HepG2 (cell line): ENCODE data around the gene CA5B. TPM values are rescaled to one million over a fixed set of nuclear protein-coding genes. Genes with fewer than 3 reads are reported as not detected.

Source experiments
- ATAC-seq: fragments of 200-7000 bp; cut with Tn5 transposase; 3 replicates; pipeline ENCODE4 v1.9.1; 2020; ENCODE audit warnings: mild to moderate bottlenecking, moderate library complexity
- BruUV-seq: library from RNA; stranded (reverse); fragments of 400-500 nt; replicated peaks from 2 replicates; lab custom pipeline; 2021; lab: Mats Ljungman, UMichigan
- CTCF ChIA-PET: fragments of 300-600 bp; formaldehyde crosslinking; extraction: SDS; loops from one replicate; lab custom pipeline; 2021; ENCODE audit warnings: low total read pairs, inconsistent platforms, low intra/inter-chr PET ratio; lab: Yijun Ruan, JAX
- POLR2A ChIA-PET: fragments of 350-600 bp; sonication (Branson Sonifier 250); formaldehyde crosslinking; loops from one replicate; lab custom pipeline; 2020; ENCODE audit warnings: antibody characterized with exemption, inconsistent platforms; lab: Yijun Ruan, JAX
- DNase-seq: peaks from one replicate; pipeline ENCODE4 v3.0.0-alpha.2; 2015; ENCODE audit warnings: low spot score
- FAIRE-seq: peaks from 3 replicates; lab custom pipeline; 2011; peaks lifted over from hg19 to GRCh38; lab: Jason Lieb, UNC
- H2AFZ ChIP-seq: one replicate; pipeline ENCODE4 v1.6.1; 2011; ENCODE audit warnings: low read length, inconsistent platforms
- H3K27ac ChIP-seq: fragments of 300-600 bp; 3 replicates; pipeline ENCODE4 v1.8.0; 2011; ENCODE audit warnings: mixed run types, mild to moderate bottlenecking, mixed read lengths, low read length, inconsistent platforms; ENCODE audit not compliant: insufficient read depth; ENCODE audit errors: extremely low read length
- H3K27me3 ChIP-seq, 2 experiments: fragments of 200-600 bp in 1 of 2; 2 replicates in 1 of 2; 3 replicates in 1 of 2; pipeline versions ENCODE4 v1.6.0 to v1.8.0; 2011; ENCODE audit warnings: low read length in 2 of 2, mild to moderate bottlenecking in 2 of 2, moderate library complexity in 2 of 2, inconsistent platforms in 1 of 2; ENCODE audit not compliant: insufficient read depth in 2 of 2, control insufficient read depth in 1 of 2
- H3K36me3 ChIP-seq, 2 experiments: fragments of 200-600 bp in 1 of 2; replicated peaks in 1 of 2; 2 replicates in 1 of 2; 3 replicates in 1 of 2; pipeline versions ENCODE4 v1.5.1 to v1.8.0; 2011; ENCODE audit warnings: low read length in 2 of 2, inconsistent platforms in 1 of 2; ENCODE audit not compliant: insufficient read depth in 2 of 2, control insufficient read depth in 1 of 2
- H3K4me1 ChIP-seq: 2 replicates; pipeline ENCODE4 v1.5.1; 2012; ENCODE audit warnings: low read length, inconsistent platforms; ENCODE audit not compliant: insufficient read depth
- H3K4me2 ChIP-seq: 2 replicates; pipeline ENCODE4 v1.6.0; 2011; ENCODE audit warnings: low read depth, low read length, inconsistent platforms
- H3K4me3 ChIP-seq, 3 experiments: fragments of 200-600 bp in 1 of 3; sonication (generic), shearing (Covaris generic) in 1 of 3; replicated peaks in 1 of 3; 2 replicates each; pipeline ENCODE4 v1.5.1; 2011 to 2016; ENCODE audit warnings: low read length in 3 of 3, inconsistent platforms in 2 of 3, low read depth in 2 of 3, mild to moderate bottlenecking in 2 of 3, control low read depth in 1 of 3, mixed read lengths in 1 of 3; ENCODE audit not compliant: insufficient read depth in 1 of 3
- H3K79me2 ChIP-seq: one replicate; pipeline ENCODE4 v1.6.1; 2011; ENCODE audit warnings: low read length, inconsistent platforms; ENCODE audit not compliant: insufficient read depth
- H3K9ac ChIP-seq: 2 replicates; pipeline ENCODE4 v1.6.0; 2011; ENCODE audit warnings: mild to moderate bottlenecking, low read depth, low read length, inconsistent platforms; ENCODE audit not compliant: insufficient read depth
- H3K9me3 ChIP-seq: 2 replicates; pipeline ENCODE4 v1.5.1; 2012; ENCODE audit warnings: mild to moderate bottlenecking, low read length
- H4K20me1 ChIP-seq: 2 replicates; pipeline ENCODE4 v1.6.0; 2011; ENCODE audit warnings: inconsistent platforms, mild to moderate bottlenecking, low read length, moderate library complexity; ENCODE audit not compliant: insufficient read depth
- DNMT3B ChIP-seq: conservative IDR thresholded peaks from 2 replicates; pipeline ENCODE4 v1.6.1; 2016; ENCODE audit warnings: missing biosample characterization, control low read depth
- FOSL1 ChIP-seq: sonication (generic); formaldehyde crosslinking; IDR thresholded peaks from 2 replicates; pipeline ENCODE4 v1.9.0; 2021; ENCODE audit warnings: missing genetic modification reagents, borderline replicate concordance
- NAIF1 ChIP-seq: sonication (generic); formaldehyde crosslinking; IDR thresholded peaks from 2 replicates; pipeline ENCODE4 v1.5.0; 2020; ENCODE audit warnings: mild to moderate bottlenecking, missing genetic modification reagents, borderline replicate concordance
- NCOR1 ChIP-seq: fragments of 200-600 bp; sonication (generic); IDR thresholded peaks from 2 replicates; pipeline ENCODE4 v1.7.0; 2017; ENCODE audit warnings: antibody characterized with exemption, low read length, borderline replicate concordance
- NFATC3 ChIP-seq: sonication (generic); formaldehyde crosslinking; IDR thresholded peaks from 2 replicates; pipeline ENCODE4 v1.5.1; 2020; ENCODE audit warnings: mild to moderate bottlenecking, missing genetic modification reagents
- PHF8 ChIP-seq: sonication (generic); formaldehyde crosslinking; IDR thresholded peaks from 2 replicates; pipeline ENCODE4 v1.5.0; 2020; ENCODE audit warnings: missing genetic modification reagents
- RELA ChIP-seq: sonication (generic); formaldehyde crosslinking; IDR thresholded peaks from 2 replicates; pipeline ENCODE4 v1.4.0; 2020; ENCODE audit warnings: missing genetic modification reagents
- SAFB2 ChIP-seq: sonication (generic); formaldehyde crosslinking; IDR thresholded peaks from 2 replicates; pipeline ENCODE4 v1.5.1; 2020; ENCODE audit warnings: missing genetic modification reagents, low read depth, mild to moderate bottlenecking, borderline replicate concordance
- ZNF549 ChIP-seq: sonication (generic); formaldehyde crosslinking; IDR thresholded peaks from 2 replicates; pipeline ENCODE4 v1.5.0; 2020; ENCODE audit warnings: missing genetic modification reagents
- WGBS: methylation state at CpG from one replicate; pipeline ENCODE4 v1.1.6; 2017; ENCODE audit warnings: low lambda C conversion rate; 5-methylcytosine and 5-hydroxymethylcytosine counted together
- in situ Hi-C: cut with HindIII; loops from 2 replicates; pipeline ENCODE4 v1.10.0; 2017; ENCODE audit warnings: low pct_unique_long_range_greater_than_20kb; ENCODE audit not compliant: extremely low pct_ligation_motif_present
- intact Hi-C: fragments of 100-400 bp; cut with micrococcal nuclease; formaldehyde crosslinking; loops from one replicate; pipeline ENCODE4 v1.10.0; 2022; ENCODE audit not compliant: unreplicated experiment
- polyA plus RNA-seq, 8 experiments: library from polyadenylated mRNA; depleted of rRNA in 3 of 8; stranded (reverse) in 7 of 8; unstranded in 1 of 8; fragments of >200 nt; fragmentation: Illumina TruSeq in 4 of 8; extraction: Trizol in 4 of 8; gene quantifications; 2 replicates each; pipeline versions ENCODE4 v1.2.1 to v1.2.3, GENCODE V29; 2011 to 2016; ENCODE audit warnings: low read depth in 4 of 8, missing spikeins in 1 of 8, mixed read lengths in 1 of 8; ENCODE audit not compliant: insufficient read depth in 1 of 8
- total RNA-seq, 5 experiments: library from RNA; depleted of rRNA; stranded (reverse); fragments of >200 nt; fragmentation: Illumina TruSeq; extraction: Trizol; gene quantifications; 2 replicates each; pipeline ENCODE4 v1.2.3, GENCODE V29; 2016; ENCODE audit warnings: low read depth in 1 of 5
- TF ChIP-seq, protein P1 (sequence below): IDR thresholded peaks from 2 replicates; pipeline ENCODE4 v1.6.1; 2012; ENCODE audit warnings: low read depth, low read length, improper control_type of control experiment
- TF ChIP-seq, protein P2 (sequence below): IDR thresholded peaks from 2 replicates; pipeline ENCODE4 v1.6.1; 2016; ENCODE audit warnings: missing biosample characterization, missing genetic modification reagents, low read depth
- TF ChIP-seq, protein P3 (sequence below): sonication (generic); formaldehyde crosslinking; IDR thresholded peaks from 2 replicates; pipeline ENCODE4 v1.4.0; 2020; ENCODE audit warnings: mild to moderate bottlenecking, missing genetic modification reagents
- TF ChIP-seq, protein P4 (sequence below): sonication (generic); formaldehyde crosslinking; conservative IDR thresholded peaks from 2 replicates; pipeline ENCODE4 v1.4.0; 2020; ENCODE audit warnings: missing genetic modification reagents
- TF ChIP-seq, protein P5 (sequence below): fragments of 450-650 bp; IDR thresholded peaks from 2 replicates; pipeline ENCODE4 v1.6.1; 2017; ENCODE audit warnings: mild to moderate bottlenecking

The CA5B gene
- total and polyA plus RNA-seq, 2 of the 13 experiments (the other 11 are each of a cell fraction or from before 2014, with no cell fraction given): 1.7 to 2.2 TPM

DNA sequence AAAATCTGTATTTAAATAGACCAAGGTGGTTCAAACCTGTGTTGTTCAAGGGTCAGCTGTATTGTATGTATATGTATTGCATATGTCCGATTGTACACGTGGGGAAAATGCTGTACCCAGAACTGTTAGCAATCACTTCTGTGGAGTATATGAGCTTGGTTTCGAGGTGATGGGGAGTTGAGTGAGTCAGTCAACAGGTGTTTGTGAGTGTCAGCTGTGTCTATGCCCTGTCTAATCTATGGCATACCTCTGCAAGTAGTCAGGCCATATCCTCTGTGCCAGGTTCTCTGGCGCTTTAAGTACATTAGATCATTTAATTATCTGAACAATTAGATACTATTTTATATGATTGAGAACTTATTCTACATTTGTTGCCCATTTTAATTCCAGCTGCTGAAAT is 59.6 kb downstream of the CA5B start:
- Histone ChIP-seq H3K27ac (no peak overlapping the region), H3K4me3 (no peak overlapping the region), H3K9me3 (no peaks in the 10 kb centered on the region), H3K4me2 (no peak overlapping the region), H2AFZ (no peak overlapping the region), H3K79me2 (no peaks in the 10 kb centered on the region), H3K36me3 (no peaks in the 10 kb centered on the region), H3K4me1 (no peaks in the 10 kb centered on the region), H3K9ac (no peak overlapping the region), H3K27me3 (no peaks in the 10 kb centered on the region), H4K20me1 (no peaks in the 10 kb centered on the region)
- FAIRE-seq (no peak), DNase-seq (no peak), ATAC-seq (no peak)
- intact Hi-C loops (no loop called here), in situ Hi-C loops (no loop called here)
- WGBS: 95% methylated on average over 4 of the region's 4 CpGs
- POLR2A ChIA-PET: no interaction called here
- no TSS peak for BruUV-seq
- CTCF ChIA-PET: no interaction called here
- TF ChIP-seq NCOR1 (no peak), PHF8 (CRISPR knock-in tag) (no peak), FOSL1 (CRISPR knock-in tag) (no peak), RELA (no peak), ZNF549 (no peak), SAFB2 (no peak), NAIF1 (CRISPR knock-in tag) (no peak), NFATC3 (no peak), DNMT3B (no peak)
- TF ChIP-seq, protein P1, sequence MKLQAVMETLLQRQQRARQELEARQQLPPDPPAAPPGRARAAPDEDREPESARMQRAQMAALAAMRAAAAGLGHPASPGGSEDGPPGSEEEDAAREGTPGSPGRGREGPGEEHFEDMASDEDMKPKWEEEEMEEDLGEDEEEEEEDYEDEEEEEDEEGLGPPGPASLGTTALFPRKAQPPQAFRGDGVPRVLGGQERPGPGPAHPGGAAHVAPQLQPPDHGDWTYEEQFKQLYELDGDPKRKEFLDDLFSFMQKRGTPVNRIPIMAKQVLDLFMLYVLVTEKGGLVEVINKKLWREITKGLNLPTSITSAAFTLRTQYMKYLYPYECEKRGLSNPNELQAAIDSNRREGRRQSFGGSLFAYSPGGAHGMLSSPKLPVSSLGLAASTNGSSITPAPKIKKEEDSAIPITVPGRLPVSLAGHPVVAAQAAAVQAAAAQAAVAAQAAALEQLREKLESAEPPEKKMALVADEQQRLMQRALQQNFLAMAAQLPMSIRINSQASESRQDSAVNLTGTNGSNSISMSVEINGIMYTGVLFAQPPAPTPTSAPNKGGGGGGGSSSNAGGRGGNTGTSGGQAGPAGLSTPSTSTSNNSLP: no peak
- TF ChIP-seq, protein P2, sequence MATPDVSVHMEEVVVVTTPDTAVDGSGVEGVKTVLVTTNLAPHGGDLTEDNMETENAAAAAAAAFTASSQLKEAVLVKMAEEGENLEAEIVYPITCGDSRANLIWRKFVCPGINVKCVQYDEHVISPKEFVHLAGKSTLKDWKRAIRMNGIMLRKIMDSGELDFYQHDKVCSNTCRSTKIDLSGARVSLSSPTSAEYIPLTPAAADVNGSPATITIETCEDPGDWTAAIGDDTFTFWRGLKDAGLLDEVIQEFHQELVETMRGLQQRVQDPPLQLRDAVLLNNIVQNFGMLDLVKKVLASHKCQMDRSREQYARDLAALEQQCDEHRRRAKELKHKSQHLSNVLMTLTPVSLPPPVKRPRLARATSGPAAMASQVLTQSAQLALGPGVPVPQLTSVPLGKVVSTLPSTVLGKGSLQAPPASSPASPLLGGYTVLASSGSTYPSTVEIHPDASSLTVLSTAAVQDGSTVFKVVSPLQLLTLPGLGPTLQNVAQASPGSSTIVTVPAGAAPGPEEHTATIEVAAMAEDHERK (CRISPR knock-in tag): no peak
- TF ChIP-seq, protein P3, sequence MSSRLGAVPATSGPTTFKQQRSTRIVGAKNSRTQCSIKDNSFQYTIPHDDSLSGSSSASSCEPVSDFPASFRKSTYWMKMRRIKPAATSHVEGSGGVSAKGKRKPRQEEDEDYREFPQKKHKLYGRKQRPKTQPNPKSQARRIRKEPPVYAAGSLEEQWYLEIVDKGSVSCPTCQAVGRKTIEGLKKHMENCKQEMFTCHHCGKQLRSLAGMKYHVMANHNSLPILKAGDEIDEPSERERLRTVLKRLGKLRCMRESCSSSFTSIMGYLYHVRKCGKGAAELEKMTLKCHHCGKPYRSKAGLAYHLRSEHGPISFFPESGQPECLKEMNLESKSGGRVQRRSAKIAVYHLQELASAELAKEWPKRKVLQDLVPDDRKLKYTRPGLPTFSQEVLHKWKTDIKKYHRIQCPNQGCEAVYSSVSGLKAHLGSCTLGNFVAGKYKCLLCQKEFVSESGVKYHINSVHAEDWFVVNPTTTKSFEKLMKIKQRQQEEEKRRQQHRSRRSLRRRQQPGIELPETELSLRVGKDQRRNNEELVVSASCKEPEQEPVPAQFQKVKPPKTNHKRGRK: no peak
- TF ChIP-seq, protein P4, sequence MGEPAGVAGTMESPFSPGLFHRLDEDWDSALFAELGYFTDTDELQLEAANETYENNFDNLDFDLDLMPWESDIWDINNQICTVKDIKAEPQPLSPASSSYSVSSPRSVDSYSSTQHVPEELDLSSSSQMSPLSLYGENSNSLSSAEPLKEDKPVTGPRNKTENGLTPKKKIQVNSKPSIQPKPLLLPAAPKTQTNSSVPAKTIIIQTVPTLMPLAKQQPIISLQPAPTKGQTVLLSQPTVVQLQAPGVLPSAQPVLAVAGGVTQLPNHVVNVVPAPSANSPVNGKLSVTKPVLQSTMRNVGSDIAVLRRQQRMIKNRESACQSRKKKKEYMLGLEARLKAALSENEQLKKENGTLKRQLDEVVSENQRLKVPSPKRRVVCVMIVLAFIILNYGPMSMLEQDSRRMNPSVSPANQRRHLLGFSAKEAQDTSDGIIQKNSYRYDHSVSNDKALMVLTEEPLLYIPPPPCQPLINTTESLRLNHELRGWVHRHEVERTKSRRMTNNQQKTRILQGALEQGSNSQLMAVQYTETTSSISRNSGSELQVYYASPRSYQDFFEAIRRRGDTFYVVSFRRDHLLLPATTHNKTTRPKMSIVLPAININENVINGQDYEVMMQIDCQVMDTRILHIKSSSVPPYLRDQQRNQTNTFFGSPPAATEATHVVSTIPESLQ (CRISPR knock-in tag): no peak
- TF ChIP-seq, protein P5, sequence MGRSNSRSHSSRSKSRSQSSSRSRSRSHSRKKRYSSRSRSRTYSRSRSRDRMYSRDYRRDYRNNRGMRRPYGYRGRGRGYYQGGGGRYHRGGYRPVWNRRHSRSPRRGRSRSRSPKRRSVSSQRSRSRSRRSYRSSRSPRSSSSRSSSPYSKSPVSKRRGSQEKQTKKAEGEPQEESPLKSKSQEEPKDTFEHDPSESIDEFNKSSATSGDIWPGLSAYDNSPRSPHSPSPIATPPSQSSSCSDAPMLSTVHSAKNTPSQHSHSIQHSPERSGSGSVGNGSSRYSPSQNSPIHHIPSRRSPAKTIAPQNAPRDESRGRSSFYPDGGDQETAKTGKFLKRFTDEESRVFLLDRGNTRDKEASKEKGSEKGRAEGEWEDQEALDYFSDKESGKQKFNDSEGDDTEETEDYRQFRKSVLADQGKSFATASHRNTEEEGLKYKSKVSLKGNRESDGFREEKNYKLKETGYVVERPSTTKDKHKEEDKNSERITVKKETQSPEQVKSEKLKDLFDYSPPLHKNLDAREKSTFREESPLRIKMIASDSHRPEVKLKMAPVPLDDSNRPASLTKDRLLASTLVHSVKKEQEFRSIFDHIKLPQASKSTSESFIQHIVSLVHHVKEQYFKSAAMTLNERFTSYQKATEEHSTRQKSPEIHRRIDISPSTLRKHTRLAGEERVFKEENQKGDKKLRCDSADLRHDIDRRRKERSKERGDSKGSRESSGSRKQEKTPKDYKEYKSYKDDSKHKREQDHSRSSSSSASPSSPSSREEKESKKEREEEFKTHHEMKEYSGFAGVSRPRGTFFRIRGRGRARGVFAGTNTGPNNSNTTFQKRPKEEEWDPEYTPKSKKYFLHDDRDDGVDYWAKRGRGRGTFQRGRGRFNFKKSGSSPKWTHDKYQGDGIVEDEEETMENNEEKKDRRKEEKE: no peak
